Suprapubic skin (tissue), 4 donors: Measurements from ENCODE around the gene PIP5K1B. TPM values are rescaled to one million over a fixed set of nuclear protein-coding genes. Genes with fewer than 3 reads are reported as not detected.
"Not testable (repeated sequence)": the region's sequence is repeated elsewhere in the genome, so short reads cannot be mapped to it uniquely, and the experiment has no call there.

ENCODE experiments used
- DNase-seq, 2 donors: peaks; one replicate each; pipeline ENCODE4 v3.0.0-alpha.2; 2019; ENCODE audit warnings: low spot score in 2 of 2
- H3K27ac ChIP-seq: fragments of 200-600 bp; sonication (generic); one replicate; pipeline ENCODE4 v1.5.1; 2019
- H3K27me3 ChIP-seq: fragments of 200-600 bp; sonication (generic); one replicate; pipeline ENCODE4 v1.5.1; 2019
- H3K36me3 ChIP-seq: fragments of 200-600 bp; sonication (generic); one replicate; pipeline ENCODE4 v1.5.1; 2019
- H3K4me1 ChIP-seq: fragments of 200-600 bp; sonication (generic); one replicate; pipeline ENCODE4 v1.5.1; 2019
- H3K4me3 ChIP-seq: fragments of 200-600 bp; sonication (generic); one replicate; pipeline ENCODE4 v1.5.1; 2019; ENCODE audit warnings: mild to moderate bottlenecking
- H3K9me3 ChIP-seq: fragments of 200-600 bp; sonication (generic); one replicate; pipeline ENCODE4 v1.5.1; 2019
- EP300 ChIP-seq: sonication (generic); formaldehyde crosslinking; IDR thresholded peaks from one replicate; pipeline ENCODE4 v1.6.1; 2017; ENCODE audit warnings: antibody characterized with exemption
- POLR2A ChIP-seq, 2 donors: fragments of 450-650 bp; IDR thresholded peaks; one replicate each; pipeline ENCODE4 v1.6.1; 2017; ENCODE audit warnings: antibody characterized with exemption in 2 of 2, mild to moderate bottlenecking in 2 of 2, moderate library complexity in 2 of 2
- POLR2AphosphoS5 ChIP-seq, 3 donors: sonication (generic); formaldehyde crosslinking; IDR thresholded peaks; one replicate each; pipeline ENCODE4 v1.6.1; 2017; ENCODE audit warnings: antibody characterized with exemption in 3 of 3
- WGBS: methylation state at CpG from one replicate; pipeline ENCODE4 v1.1.5; 2018; 5-methylcytosine and 5-hydroxymethylcytosine counted together
- total RNA-seq, 4 donors: library from RNA; depleted of rRNA; stranded (reverse); fragments of >200 nt; gene quantifications; one replicate each; pipeline ENCODE4 v1.1.0, GENCODE V29; 2016
- TF ChIP-seq, protein P1 (sequence below), 2 donors: fragments of 200-600 bp in 1 of 2; fragments of 450-650 bp in 1 of 2; sonication (generic) in 1 of 2; IDR thresholded peaks; one replicate each; pipeline ENCODE4 v1.5.1; 2016 to 2019; ENCODE audit warnings: antibody characterized with exemption in 2 of 2, mild to moderate bottlenecking in 1 of 2, moderate library complexity in 1 of 2

The PIP5K1B gene
- total RNA-seq, 4 donors from 2014 or later = 1.7 to 7.8 (median 3.4) TPM

DNA sequence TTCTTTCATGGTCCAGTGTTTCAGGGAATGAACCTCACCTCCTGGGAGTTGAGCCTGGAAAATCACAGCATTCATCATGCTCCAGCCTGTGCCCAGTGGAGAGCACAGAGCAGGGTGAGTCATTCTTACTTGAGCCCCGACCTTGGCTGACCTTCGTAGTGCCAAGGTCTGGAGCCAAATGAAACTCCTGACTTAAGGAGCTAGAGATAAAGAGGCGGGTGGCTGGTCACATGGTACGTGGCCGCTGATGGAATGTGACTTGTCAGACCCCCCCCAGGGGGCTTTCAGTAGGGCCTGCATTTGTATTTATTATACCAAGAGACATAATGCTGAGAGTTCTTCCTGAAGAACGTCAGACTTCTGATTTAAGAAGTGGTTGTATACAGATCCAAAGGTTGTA is 15.0 kb upstream of the PIP5K1B start:
- H3K9me3 ChIP-seq = no peaks in the 10 kb centered on the region
- 31% methylated on average over 6 of the region's 6 CpGs for WGBS
- no peaks in the 10 kb centered on the region for H3K27me3 ChIP-seq
- no peak overlapping the region for H3K4me3 ChIP-seq
- no peak overlapping the region for H3K27ac ChIP-seq
- no peaks in the 10 kb centered on the region for H3K36me3 ChIP-seq
- no peak for TF ChIP-seq POLR2AphosphoS5 (IDR thresholded peaks at IDR 0.05)
- no peak for TF ChIP-seq POLR2A (IDR thresholded peaks at IDR 0.05)
- TF ChIP-seq EP300 = no peak
- TF ChIP-seq, protein P1, sequence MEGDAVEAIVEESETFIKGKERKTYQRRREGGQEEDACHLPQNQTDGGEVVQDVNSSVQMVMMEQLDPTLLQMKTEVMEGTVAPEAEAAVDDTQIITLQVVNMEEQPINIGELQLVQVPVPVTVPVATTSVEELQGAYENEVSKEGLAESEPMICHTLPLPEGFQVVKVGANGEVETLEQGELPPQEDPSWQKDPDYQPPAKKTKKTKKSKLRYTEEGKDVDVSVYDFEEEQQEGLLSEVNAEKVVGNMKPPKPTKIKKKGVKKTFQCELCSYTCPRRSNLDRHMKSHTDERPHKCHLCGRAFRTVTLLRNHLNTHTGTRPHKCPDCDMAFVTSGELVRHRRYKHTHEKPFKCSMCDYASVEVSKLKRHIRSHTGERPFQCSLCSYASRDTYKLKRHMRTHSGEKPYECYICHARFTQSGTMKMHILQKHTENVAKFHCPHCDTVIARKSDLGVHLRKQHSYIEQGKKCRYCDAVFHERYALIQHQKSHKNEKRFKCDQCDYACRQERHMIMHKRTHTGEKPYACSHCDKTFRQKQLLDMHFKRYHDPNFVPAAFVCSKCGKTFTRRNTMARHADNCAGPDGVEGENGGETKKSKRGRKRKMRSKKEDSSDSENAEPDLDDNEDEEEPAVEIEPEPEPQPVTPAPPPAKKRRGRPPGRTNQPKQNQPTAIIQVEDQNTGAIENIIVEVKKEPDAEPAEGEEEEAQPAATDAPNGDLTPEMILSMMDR (IDR thresholded peaks at IDR 0.05) = no peak
- H3K4me1 ChIP-seq = no peaks in the 10 kb centered on the region
- no peak for DNase-seq

DNA sequence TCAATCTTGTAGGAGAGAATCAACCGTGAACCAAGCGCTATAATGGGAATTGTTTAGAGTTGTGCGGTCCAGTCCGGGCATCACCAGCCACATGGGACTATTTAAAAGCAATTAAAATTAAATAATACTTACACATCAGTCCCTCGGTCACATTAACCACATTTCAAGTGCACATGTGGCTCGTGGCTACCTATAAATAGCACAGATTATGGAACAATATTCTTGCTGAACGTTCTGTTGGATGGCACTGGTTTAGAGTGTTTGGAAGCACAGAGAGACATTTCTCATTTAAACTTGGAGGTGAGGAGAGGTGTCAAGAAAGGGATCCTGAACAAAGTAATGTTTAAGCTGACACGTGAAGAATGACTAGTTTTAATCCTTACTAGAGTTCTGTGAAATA is 12.5 kb upstream of the PIP5K1B start:
- no peaks in the 10 kb centered on the region for H3K27me3 ChIP-seq
- DNase-seq = no peak
- TF ChIP-seq, protein P1 (IDR thresholded peaks at IDR 0.05) = no peak
- no peak for TF ChIP-seq POLR2A (IDR thresholded peaks at IDR 0.05)
- no peak for TF ChIP-seq EP300
- TF ChIP-seq POLR2AphosphoS5 (IDR thresholded peaks at IDR 0.05) = no peak
- H3K4me1 ChIP-seq = no peaks in the 10 kb centered on the region
- 73% methylated on average over 8 of the region's 8 CpGs for WGBS
- no peak overlapping the region for H3K27ac ChIP-seq
- no peaks in the 10 kb centered on the region for H3K9me3 ChIP-seq
- no peak overlapping the region for H3K4me3 ChIP-seq
- H3K36me3 ChIP-seq = no peaks in the 10 kb centered on the region

DNA sequence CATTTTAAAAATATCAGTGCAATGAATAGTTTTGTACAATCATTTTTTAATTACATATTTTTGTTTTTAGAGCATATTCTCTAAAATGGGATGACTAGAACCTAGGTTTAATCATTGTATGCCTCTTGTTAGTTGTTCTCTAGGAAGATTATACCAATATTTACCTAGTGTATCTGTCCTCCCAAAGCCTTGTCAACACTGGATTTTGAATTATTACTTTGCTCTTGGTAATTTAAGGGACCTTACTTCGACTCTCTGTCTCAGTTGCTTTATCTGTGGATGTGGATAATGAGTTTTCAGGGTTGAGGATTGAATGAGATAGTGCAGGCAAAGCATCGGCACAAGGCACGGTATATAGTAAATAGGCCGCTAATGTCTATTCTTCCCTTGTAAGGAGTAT is 10.9 kb upstream of the PIP5K1B start:
- TF ChIP-seq POLR2AphosphoS5 (IDR thresholded peaks at IDR 0.05) (no peak), POLR2A (IDR thresholded peaks at IDR 0.05) (no peak), EP300 (no peak)
- TF ChIP-seq, protein P1 (IDR thresholded peaks at IDR 0.05) = no peak
- Histone ChIP-seq H3K4me3 (no peak overlapping the region), H3K4me1 (no peaks in the 10 kb centered on the region), H3K36me3 (no peaks in the 10 kb centered on the region), H3K9me3 (no peaks in the 10 kb centered on the region), H3K27ac (no peak overlapping the region), H3K27me3 (no peaks in the 10 kb centered on the region)
- WGBS = 83% methylated on average over 4 of the region's 4 CpGs
- no peak for DNase-seq

DNA sequence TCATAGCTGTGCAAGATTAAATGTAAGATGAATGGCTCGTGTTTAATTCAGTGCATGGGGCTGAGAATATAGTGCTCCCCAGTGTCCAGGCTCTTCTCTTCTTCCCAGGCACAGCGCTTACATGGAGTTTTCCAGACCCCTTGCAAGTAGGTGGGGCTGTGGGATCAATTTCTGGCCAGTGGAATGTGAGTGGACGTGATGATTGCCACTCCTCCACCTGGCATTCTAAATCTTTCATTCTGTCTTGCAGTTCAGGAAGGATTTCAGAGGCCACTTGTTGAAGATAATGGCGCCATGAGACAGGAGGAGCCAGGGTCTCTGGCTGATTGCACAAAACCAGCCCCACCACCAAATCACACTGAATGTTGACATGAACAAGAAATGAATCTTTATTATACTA is 7.2 kb upstream of the PIP5K1B start:
- 58% methylated on average over 4 of the region's 4 CpGs for WGBS
- H3K27me3 ChIP-seq = peaks cover 6% of the 10 kb centered on the region
- no peak overlapping the region for H3K4me3 ChIP-seq
- no peaks in the 10 kb centered on the region for H3K36me3 ChIP-seq
- TF ChIP-seq, protein P1 (IDR thresholded peaks at IDR 0.05) = no peak
- TF ChIP-seq POLR2AphosphoS5 (IDR thresholded peaks at IDR 0.05) (no peak), EP300 (no peak), POLR2A (IDR thresholded peaks at IDR 0.05) (no peak)
- no peaks in the 10 kb centered on the region for H3K4me1 ChIP-seq
- no peaks in the 10 kb centered on the region for H3K9me3 ChIP-seq
- H3K27ac ChIP-seq = no peak overlapping the region
- DNase-seq = no peak

DNA sequence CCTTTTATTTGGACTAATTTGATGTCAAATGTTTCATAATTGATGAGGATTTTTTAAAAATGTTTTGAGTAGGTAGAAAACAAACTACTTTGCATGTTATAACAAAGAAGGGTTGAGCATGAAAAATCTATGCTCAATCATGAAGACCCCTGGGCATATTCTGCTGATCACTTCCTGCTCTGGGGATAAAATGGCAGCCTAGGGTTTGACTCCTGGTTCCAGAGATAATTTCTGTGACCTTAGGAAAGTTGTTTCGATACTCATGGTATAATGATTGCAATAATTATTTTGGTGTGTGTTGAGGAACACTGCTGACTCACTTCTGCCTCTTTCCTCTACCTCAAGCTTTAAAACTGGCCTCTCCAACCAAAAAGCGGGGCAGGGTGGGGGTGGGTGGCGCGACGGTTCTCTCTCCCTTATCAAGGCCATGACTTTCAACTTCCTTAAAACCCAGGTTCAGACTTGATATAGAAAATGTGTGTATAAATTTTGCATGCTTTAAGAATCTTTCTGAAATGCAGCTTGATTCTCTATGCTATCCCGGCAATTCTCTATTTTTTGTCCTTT is 6.0 kb upstream of the PIP5K1B start:
- WGBS = 80% methylated on average over 6 of the region's 6 CpGs
- Histone ChIP-seq H3K9me3 (no peaks in the 10 kb centered on the region), H3K4me1 (no peaks in the 10 kb centered on the region), H3K27me3 (peaks cover 15% of the 10 kb centered on the region), H3K4me3 (no peak overlapping the region), H3K36me3 (no peaks in the 10 kb centered on the region), H3K27ac (no peak overlapping the region)
- TF ChIP-seq POLR2A (IDR thresholded peaks at IDR 0.05) (no peak), EP300 (no peak), POLR2AphosphoS5 (IDR thresholded peaks at IDR 0.05) (no peak)
- TF ChIP-seq, protein P1 (IDR thresholded peaks at IDR 0.05) = no peak
- DNase-seq = no peak

DNA sequence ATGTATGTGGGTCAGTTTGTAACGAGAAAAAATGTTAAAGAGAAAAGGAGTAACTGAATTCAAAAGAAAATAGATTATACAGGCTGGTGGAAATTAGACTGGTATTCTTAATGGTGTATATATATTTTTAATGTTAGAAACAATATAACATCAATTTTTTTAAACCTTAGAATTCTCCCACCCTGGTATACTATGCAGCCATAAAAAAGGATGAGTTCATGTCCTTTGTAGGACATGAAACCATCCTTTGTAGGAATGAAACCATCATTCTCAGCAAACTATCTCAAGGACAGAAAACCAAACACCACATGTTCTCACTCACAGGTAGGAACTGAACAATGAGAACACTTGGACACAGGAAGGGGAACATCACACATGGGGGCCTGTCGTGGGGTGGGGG is 5.4 kb upstream of the PIP5K1B start:
- not testable (repeated sequence) for H3K27ac ChIP-seq, H3K4me1 ChIP-seq, H3K4me3 ChIP-seq, H3K36me3 ChIP-seq, DNase-seq, H3K9me3 ChIP-seq
- H3K27me3 ChIP-seq = peaks cover 19% of the 10 kb centered on the region
- WGBS = 82% methylated on average over 2 of the region's 2 CpGs
